ENCODE measurements around the gene UBE2M.
"Not testable (repeated sequence)": the region's sequence is repeated elsewhere in the genome, so short reads cannot be mapped to it uniquely, and the experiment has no call there.

UBE2M gene

DNA sequence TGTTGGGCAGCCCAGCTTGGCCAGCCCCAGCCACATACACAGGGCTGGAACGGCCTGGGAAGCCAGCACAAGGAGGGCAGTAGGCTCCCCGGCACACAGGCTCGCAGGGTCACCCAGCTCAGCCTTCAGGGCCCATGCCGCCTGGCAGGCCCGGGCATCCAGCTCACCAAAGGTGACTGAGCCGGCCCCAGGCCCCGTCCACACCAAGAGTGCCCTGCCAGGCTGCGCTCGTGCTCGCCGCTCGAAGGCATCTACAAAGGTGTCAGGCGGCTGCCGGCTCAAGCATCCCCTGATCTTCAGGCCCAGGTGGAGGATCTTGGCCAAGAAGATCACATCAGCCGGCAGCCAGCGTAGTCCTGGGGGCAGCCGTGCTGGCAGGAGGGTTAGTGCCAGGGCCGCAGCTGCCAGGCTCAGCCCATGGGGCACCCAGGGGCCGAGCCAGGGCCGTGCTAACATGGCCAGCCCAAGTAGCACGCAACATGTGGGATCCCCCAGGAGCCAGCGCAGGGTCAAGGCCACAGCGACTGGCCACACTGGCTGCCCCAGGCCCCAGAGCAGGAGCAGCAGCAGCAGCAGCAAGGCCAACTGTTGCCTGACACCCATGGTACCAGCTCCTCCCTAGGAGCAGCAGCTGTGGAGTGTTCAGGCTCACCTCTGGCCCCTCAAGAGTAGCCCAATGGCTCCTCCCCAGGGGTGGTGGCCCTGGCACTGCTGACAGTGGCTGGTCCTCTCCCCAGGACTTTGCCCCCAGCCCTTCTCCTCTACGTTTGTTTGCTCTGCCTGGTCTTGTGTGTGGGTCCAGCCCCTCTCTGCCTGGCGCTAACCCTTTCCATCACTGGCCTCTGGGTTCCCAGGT lies 46.8 kb downstream of the UBE2M start, which contains the start of gene SLC27A5:
SLC27A5 (minus strand) TSS at position 640 of the 856 bp plus-strand sequence; CDS start at position 603, 37 bp downstream.
- DNase-seq, result no peak

DNA sequence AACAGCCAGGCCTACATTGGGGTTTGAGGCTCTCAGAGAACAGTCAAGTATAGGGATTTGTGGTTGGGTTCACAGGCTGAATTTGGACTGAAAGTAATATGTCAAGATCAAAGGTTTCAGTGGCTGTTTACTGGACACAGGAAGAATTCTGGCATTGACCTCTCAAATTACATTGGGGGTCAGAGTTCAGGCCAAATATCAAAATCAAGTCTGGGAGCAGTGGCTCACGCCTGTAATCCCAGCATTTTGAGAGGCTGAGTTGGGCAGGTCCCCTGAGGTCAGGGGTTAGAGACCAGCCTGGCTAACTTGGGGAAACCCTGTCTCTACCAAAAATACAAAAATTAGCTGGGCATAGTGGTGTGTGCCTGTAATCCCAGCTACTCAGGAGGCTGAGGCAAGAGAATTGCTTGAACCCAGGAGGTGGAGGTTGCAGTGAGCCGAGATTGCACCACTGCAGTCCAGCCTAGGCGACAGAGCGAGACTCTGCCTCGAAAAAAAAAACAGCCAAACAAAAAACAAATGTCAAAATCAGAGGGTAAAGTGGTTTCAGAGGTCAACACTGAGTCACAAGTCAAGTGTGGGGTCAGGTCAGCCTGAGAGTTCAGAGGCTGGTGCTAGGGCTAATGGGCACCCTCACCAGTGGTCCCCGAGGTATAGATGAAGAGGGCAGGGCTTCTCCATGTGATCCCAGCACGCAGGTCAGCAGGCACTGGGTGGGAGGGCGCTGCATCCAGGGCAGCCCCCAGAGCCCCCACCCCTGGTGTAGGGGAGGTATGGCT lies 48.1 kb downstream of the UBE2M start:
- DNase-seq, result no peak

DNA sequence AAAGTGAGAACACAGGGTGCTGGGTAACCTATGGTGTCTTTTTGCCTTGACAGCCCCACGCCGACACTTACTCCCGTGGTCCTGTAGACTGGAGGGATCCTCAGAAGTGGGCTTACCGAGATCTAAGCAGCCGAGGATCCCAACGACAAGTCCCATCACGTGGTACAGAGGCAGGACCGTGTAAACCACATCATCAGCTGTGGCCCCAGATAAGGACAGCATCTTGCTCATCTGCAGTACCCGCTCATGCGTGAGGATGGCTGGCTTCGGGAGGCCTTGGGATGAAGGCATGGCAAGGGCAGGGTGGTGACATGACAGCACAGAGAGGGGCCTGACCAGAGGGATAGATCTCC lies 48.7 kb downstream of the UBE2M start:
- DNase-seq, result no peak

DNA sequence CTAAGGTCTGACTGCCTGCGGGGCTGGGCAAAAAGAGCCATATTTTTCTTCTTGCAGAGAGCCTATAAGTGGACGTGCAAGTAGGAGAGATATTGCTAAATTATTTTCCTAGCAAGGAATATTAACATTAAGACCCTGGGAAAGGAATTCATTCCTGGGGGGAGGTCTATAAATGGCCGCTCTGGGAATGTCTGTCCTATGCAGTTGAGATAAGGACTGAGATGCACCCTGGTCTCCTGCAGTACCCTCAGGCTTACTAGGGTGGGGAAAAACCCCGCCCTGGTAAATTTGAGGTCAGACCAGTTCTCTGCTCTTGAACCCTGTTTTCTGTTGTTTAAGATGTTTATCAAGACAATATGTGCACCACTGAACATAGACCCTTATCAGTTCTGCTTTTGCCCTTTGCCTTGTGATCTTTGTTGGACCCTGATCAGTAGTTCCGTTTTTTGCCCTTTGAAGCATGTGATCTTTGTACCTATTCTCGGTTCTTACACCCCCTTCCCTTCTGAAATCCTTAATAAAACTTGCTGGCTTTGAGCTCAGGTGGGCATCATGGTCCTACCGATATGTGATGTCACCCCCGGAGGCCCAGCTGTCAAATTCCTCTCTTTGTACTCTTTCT lies 50.7 kb downstream of the UBE2M start:
- DNase-seq, result not testable (repeated sequence)
